Islet of Langerhans (tissue), 1 donor: ENCODE data around the gene TKT.
A peak's percentile ranks its signal among the peaks of the same experiment; 100 is the strongest.
"Not testable (repeated sequence)": the region's sequence is repeated elsewhere in the genome, so short reads cannot be mapped to it uniquely, and the experiment has no call there.

ENCODE experiments used
- FAIRE-seq: peaks from one replicate; lab custom pipeline; 2011; peaks lifted over from hg19 to GRCh38; lab: Jason Lieb, UNC

The TKT gene

GRCh38 chr3:53255775-53256703, at the start of gene TKT:
Gene TKT, minus strand, starts transcription at chr3:53256022. Its CDS starts 80 bp downstream, at chr3:53255942.
- no peak for FAIRE-seq

- no peak for FAIRE-seq
These were observed 48.1 kb upstream of the TKT start for GRCh38 chr3:53303957-53304356.

GRCh38 chr3:53303549-53303948, 47.7 kb upstream of the TKT start:
- FAIRE-seq: no peak

- no peak for FAIRE-seq
These were observed 45.0 kb upstream of the TKT start for GRCh38 chr3:53300826-53301225.

- peak; percentile 100 for FAIRE-seq
These were observed 43.8 kb upstream of the TKT start for GRCh38 chr3:53299611-53300023.

GRCh38 chr3:53295410-53295809, 39.6 kb upstream of the TKT start:
- no peak for FAIRE-seq

- FAIRE-seq: no peak
These were observed 38.0 kb upstream of the TKT start for GRCh38 chr3:53293867-53294266.

- no peak for FAIRE-seq
These were observed 32.4 kb upstream of the TKT start for GRCh38 chr3:53288214-53288613.

- FAIRE-seq: no peak
These were observed 31.4 kb upstream of the TKT start for GRCh38 chr3:53287131-53287629.

GRCh38 chr3:53286727-53287126, 30.9 kb upstream of the TKT start:
- no peak for FAIRE-seq

- FAIRE-seq: no peak
These were observed 26.8 kb upstream of the TKT start for GRCh38 chr3:53282581-53282980.

GRCh38 chr3:53278667-53279066, 22.8 kb upstream of the TKT start:
- FAIRE-seq: no peak

GRCh38 chr3:53274938-53275605, 19.2 kb upstream of the TKT start:
- FAIRE-seq: no peak

GRCh38 chr3:53273146-53273670, 17.4 kb upstream of the TKT start:
- FAIRE-seq: no peak

GRCh38 chr3:53269888-53270880, 14.4 kb upstream of the TKT start:
- FAIRE-seq: no peak

- FAIRE-seq: not testable (repeated sequence)
These were observed 13.4 kb upstream of the TKT start for GRCh38 chr3:53269193-53269592.

GRCh38 chr3:53267766-53268165, 11.9 kb upstream of the TKT start:
- no peak for FAIRE-seq

- FAIRE-seq: no peak
These were observed 8.9 kb upstream of the TKT start for GRCh38 chr3:53264718-53265117.

GRCh38 chr3:53263907-53264306, 8.1 kb upstream of the TKT start:
- FAIRE-seq: no peak

- no peak for FAIRE-seq
These were observed 5.9 kb upstream of the TKT start for GRCh38 chr3:53261712-53262111.

- no peak for FAIRE-seq
These were observed 4.5 kb upstream of the TKT start for GRCh38 chr3:53260286-53260785.
